ENCODE results near the gene PLSCR1. TPM values are rescaled to one million over a fixed set of nuclear protein-coding genes. Genes with fewer than 3 reads are reported as not detected.
A peak's percentile ranks its signal among the peaks of the same experiment; 100 is the strongest.
"Not testable (repeated sequence)": the region's sequence is repeated elsewhere in the genome, so short reads cannot be mapped to it uniquely, and the experiment has no call there.

Gene PLSCR1
- total RNA-seq, 2 experiments from 2014 or later, result 65.8 to 69.0 TPM

- no peak overlapping the region for H3K4me3 Mint-ChIP-seq
- ChIA-PET CTCF (interaction anchor here (1.8 kb wide), 1 partner anchor 9 kb away, joined by 5 read pairs; no protein-coding TSS in a partner anchor), POLR2A (no interaction called here)
- no peaks in the 10 kb centered on the region for H3K36me3 Mint-ChIP-seq
- H3K27ac Mint-ChIP-seq, result no peak overlapping the region
- intact Hi-C loops (cut with micrococcal nuclease), result no loop called here
- H3K9me3 Mint-ChIP-seq, result no peaks in the 10 kb centered on the region
- peaks cover 16% of the 10 kb centered on the region for H3K4me1 Mint-ChIP-seq (ENCODE audit: low read depth)
- DNase-seq, result no peak
- no peaks in the 10 kb centered on the region for H3K27me3 Mint-ChIP-seq
These were observed 39.8 kb downstream of the PLSCR1 start for GRCh38 chr3:146504498-146505197.

DNA sequence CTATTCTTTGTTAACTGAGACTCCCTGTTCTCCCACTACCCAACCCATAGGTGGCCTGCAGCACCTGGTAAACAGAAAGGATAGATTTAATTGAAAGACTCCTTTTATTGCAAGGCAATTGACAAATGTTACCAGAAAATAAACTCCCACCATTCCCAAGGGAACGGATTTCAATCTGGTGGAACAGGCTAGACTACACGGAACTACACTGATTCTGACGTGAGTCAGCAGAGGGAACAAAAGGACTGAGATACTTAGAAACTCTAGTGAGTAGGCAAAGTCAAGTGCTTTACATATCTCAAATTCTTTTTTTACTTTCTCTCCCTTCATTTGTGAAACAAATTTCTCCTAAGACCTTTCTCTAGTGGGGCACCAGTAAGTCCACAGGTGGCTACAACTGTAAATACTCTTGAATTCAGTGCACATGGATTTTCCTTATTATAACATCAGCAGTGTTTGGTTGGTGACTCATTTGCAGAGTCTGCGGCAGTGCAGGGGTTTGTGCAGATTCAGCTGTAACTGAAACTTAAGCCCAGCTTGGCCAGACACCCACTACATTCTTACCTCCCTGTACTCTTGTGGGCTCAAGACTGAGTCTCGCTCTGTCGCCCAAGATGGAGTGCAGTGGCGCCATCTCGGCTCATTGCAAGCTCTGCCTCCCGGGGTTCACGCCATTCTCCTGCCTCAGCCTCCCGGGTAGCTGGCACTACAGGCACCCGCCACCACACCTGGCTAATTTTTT lies 40.8 kb downstream of the PLSCR1 start:
- POLR2A ChIA-PET, result interaction anchor here (0.6 kb wide), 1 partner anchor 24 kb away, joined by 3 read pairs; no protein-coding TSS in a partner anchor

DNA sequence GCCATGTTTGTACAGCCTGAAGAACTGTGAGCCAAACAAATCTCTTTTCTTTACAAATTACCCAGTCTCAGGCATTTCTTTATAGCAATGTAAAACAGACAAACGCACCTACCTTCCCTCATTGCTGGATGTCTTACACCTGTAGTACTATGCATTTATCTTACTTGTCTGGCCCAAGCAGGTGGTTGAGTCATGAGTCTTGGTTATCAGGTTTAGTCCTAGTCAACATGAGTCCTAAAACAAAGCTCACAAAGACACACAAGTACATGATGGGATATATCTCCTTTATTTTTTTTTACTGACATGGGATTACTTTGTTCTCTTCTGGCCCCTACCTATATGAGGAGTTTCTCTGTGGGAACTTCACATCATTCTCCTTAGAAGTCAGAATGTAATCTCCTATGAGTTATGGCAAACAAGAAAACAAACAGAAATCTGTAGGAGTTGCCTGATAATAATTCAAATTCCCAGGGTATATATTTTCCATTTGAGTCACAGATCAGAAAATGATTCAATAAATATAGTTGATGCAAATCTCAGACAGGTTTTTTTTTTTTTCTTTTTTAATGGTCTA lies 41.4 kb downstream of the PLSCR1 start:
- DNase-seq, result no peak
- H3K36me3 Mint-ChIP-seq, result no peaks in the 10 kb centered on the region
- no peak overlapping the region for H3K4me3 Mint-ChIP-seq
- CTCF ChIA-PET, result no interaction called here
- H3K27me3 Mint-ChIP-seq, result no peaks in the 10 kb centered on the region
- POLR2A ChIA-PET, result interaction anchor here (0.6 kb wide), 1 partner anchor 24 kb away, joined by 3 read pairs; no protein-coding TSS in a partner anchor
- H3K9me3 Mint-ChIP-seq, result no peaks in the 10 kb centered on the region
- peaks cover 20% of the 10 kb centered on the region for H3K4me1 Mint-ChIP-seq (ENCODE audit: low read depth)
- intact Hi-C loops (cut with micrococcal nuclease), result loop anchor here (2.0 kb wide), 2 partner anchors 34 to 40 kb away; partner anchors contain the start of gene PLSCR2
- no peak overlapping the region for H3K27ac Mint-ChIP-seq

More for the DNA sequence above, 40.8 kb downstream of the PLSCR1 start:
- H3K4me3 Mint-ChIP-seq, result no peak overlapping the region
- H3K27ac Mint-ChIP-seq, result no peak overlapping the region
- DNase-seq, result peak; percentile 51
- CTCF ChIA-PET, result interaction anchor here (1.8 kb wide), 1 partner anchor 10 kb away, joined by 5 read pairs; no protein-coding TSS in a partner anchor
- peaks cover 16% of the 10 kb centered on the region for H3K4me1 Mint-ChIP-seq (ENCODE audit: low read depth)
- H3K9me3 Mint-ChIP-seq, result no peaks in the 10 kb centered on the region
- H3K36me3 Mint-ChIP-seq, result no peaks in the 10 kb centered on the region
- no peaks in the 10 kb centered on the region for H3K27me3 Mint-ChIP-seq
- intact Hi-C loops (cut with micrococcal nuclease), result loop anchor here (2.0 kb wide), 2 partner anchors 35 to 39 kb away; partner anchors contain the start of gene PLSCR2

DNA sequence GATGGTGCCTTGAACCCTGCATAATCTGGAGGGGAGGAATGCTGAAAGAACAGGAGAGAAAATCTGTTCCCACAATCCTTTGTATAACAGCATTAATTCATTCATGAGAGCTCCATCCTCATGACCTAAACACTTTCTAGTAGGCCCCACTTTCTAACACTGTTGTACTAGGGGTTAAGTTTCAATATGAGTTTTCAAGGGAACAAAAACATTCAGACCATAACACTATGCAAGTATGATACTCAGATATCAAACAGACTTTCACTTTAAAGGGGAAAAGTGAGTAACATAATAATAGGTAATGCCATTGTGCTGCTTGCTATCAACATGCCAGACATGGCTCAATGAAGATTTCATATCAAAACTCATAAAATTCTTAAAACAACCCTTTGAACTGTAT lies 42.7 kb downstream of the PLSCR1 start:
- Mint-ChIP-seq H3K27me3 (no peaks in the 10 kb centered on the region), H3K9me3 (no peaks in the 10 kb centered on the region), H3K27ac (no peak overlapping the region), H3K4me1 (ENCODE audit: low read depth) (peaks cover 23% of the 10 kb centered on the region), H3K4me3 (no peak overlapping the region), H3K36me3 (no peaks in the 10 kb centered on the region)
- intact Hi-C loops (cut with micrococcal nuclease), result loop anchor here (2.0 kb wide), 2 partner anchors 33 to 41 kb away; partner anchors contain the start of gene PLSCR2
- DNase-seq, result no peak
- ChIA-PET CTCF (no interaction called here), POLR2A (no interaction called here)

GRCh38 chr3:146499701-146500100 lies 44.7 kb downstream of the PLSCR1 start:
- CTCF ChIA-PET, result no interaction called here
- no peak for DNase-seq
- intact Hi-C loops (cut with micrococcal nuclease), result no loop called here
- no peaks in the 10 kb centered on the region for H3K9me3 Mint-ChIP-seq
- no peak overlapping the region for H3K4me3 Mint-ChIP-seq
- no peaks in the 10 kb centered on the region for H3K36me3 Mint-ChIP-seq
- no peak overlapping the region for H3K27ac Mint-ChIP-seq
- no peaks in the 10 kb centered on the region for H3K27me3 Mint-ChIP-seq
- POLR2A ChIA-PET, result no interaction called here
- H3K4me1 Mint-ChIP-seq (ENCODE audit: low read depth), result peaks cover 19% of the 10 kb centered on the region

- peak; percentile 56 for DNase-seq
- CTCF ChIA-PET, result no interaction called here
- POLR2A ChIA-PET, result no interaction called here
- Mint-ChIP-seq H3K4me1 (ENCODE audit: low read depth) (peaks cover 15% of the 10 kb centered on the region), H3K27me3 (peaks cover 1% of the 10 kb centered on the region), H3K9me3 (peaks cover 2% of the 10 kb centered on the region), H3K27ac (no peak overlapping the region), H3K4me3 (peak overlapping the region; percentile 64), H3K36me3 (no peaks in the 10 kb centered on the region)
- intact Hi-C loops (cut with micrococcal nuclease), result no loop called here
These were observed 46.2 kb downstream of the PLSCR1 start for GRCh38 chr3:146498002-146498736.

GRCh38 chr3:146497145-146497843 lies 47.1 kb downstream of the PLSCR1 start:
- H3K4me3 Mint-ChIP-seq; CTCF ChIA-PET; H3K27me3 Mint-ChIP-seq; H3K4me1 Mint-ChIP-seq (ENCODE audit: low read depth); intact Hi-C loops (cut with micrococcal nuclease); H3K9me3 Mint-ChIP-seq; H3K27ac Mint-ChIP-seq; POLR2A ChIA-PET; H3K36me3 Mint-ChIP-seq; DNase-seq: not testable (repeated sequence)

DNA sequence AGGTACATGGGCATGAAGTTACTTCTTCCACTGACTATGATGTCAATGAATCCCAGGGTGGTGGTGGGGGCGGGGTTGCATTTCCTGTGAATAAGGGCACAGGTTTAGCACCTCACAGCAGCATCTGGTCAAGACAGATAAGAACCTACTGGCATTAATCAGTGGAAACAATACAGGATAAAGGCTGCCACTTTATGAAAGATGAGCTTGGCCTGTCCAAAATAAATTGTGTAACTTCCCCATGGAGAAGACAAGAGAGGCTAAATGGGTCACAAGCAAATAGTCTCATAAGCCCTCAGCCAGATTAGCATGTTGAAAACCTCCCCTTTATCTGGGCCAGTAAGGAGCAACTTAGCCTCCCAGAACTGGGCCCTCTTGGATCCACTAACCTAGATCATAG lies 47.7 kb downstream of the PLSCR1 start:
- Mint-ChIP-seq H3K9me3 (peaks cover 2% of the 10 kb centered on the region), H3K36me3 (no peaks in the 10 kb centered on the region), H3K4me1 (ENCODE audit: low read depth) (peaks cover 9% of the 10 kb centered on the region), H3K4me3 (no peak overlapping the region), H3K27ac (no peak overlapping the region), H3K27me3 (peaks cover 1% of the 10 kb centered on the region)
- POLR2A ChIA-PET, result no interaction called here
- peak; percentile 19 for DNase-seq
- CTCF ChIA-PET, result interaction anchor here (1.0 kb wide), 1 partner anchor 307 kb away, joined by 3 read pairs; no protein-coding TSS in a partner anchor
- intact Hi-C loops (cut with micrococcal nuclease), result no loop called here

DNA sequence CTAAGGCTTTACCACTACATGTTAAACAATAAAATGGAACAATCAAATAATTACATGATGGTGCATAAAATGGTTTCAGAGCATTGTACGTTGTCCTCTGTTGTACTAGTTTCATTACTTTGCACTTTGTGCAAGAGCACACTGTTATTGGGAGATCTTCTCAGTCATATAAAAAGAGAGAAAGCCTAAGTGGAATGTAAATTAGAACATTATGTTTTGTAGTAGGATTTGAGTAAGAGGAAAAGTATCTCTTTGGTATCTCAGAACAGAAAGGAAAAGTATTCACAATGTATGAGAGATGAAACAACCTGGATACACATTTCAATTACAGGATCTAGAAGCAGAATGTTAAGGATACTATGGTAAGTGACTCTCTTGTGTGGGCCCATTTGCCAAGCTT lies 48.2 kb downstream of the PLSCR1 start:
- no peak overlapping the region for H3K27ac Mint-ChIP-seq
- intact Hi-C loops (cut with micrococcal nuclease), result no loop called here
- H3K27me3 Mint-ChIP-seq, result peaks cover 1% of the 10 kb centered on the region
- H3K4me3 Mint-ChIP-seq, result no peak overlapping the region
- no peak for DNase-seq
- ChIA-PET POLR2A (no interaction called here), CTCF (interaction anchor here (1.0 kb wide), 1 partner anchor 307 kb away, joined by 3 read pairs; no protein-coding TSS in a partner anchor)
- H3K4me1 Mint-ChIP-seq (ENCODE audit: low read depth), result peaks cover 7% of the 10 kb centered on the region
- no peaks in the 10 kb centered on the region for H3K36me3 Mint-ChIP-seq
- H3K9me3 Mint-ChIP-seq, result peaks cover 3% of the 10 kb centered on the region

GRCh38 chr3:146493761-146494160 lies 50.6 kb downstream of the PLSCR1 start:
- Mint-ChIP-seq H3K4me1 (ENCODE audit: low read depth) (peaks cover 7% of the 10 kb centered on the region), H3K27me3 (peaks cover 1% of the 10 kb centered on the region), H3K9me3 (peaks cover 22% of the 10 kb centered on the region), H3K36me3 (no peaks in the 10 kb centered on the region), H3K4me3 (no peak overlapping the region), H3K27ac (no peak overlapping the region)
- ChIA-PET POLR2A (no interaction called here), CTCF (no interaction called here)
- intact Hi-C loops (cut with micrococcal nuclease), result no loop called here
- DNase-seq, result no peak

DNA sequence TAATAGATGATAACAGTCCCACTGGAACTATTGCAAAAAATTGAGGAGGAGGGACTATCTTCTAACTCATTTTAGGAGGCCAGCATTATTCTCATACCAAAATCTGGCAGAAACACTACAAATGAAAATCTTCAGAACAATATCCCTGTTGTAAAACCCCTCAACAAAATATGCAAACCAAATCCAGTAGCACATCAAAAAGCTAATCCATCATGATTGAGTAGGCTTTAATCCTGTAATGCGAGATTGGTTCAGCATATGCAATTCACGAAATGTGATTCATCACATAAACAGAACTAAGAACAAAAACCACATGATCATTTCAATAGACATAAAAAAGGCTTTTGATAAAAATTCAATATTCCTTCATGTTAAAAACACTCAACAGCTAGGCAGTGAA lies 51.2 kb downstream of the PLSCR1 start:
- intact Hi-C loops (cut with micrococcal nuclease), result no loop called here
- Mint-ChIP-seq H3K4me1 (ENCODE audit: low read depth) (peaks cover 5% of the 10 kb centered on the region), H3K27me3 (peaks cover 1% of the 10 kb centered on the region), H3K36me3 (no peaks in the 10 kb centered on the region), H3K27ac (no peak overlapping the region), H3K9me3 (peaks cover 22% of the 10 kb centered on the region), H3K4me3 (no peak overlapping the region)
- POLR2A ChIA-PET, result no interaction called here
- DNase-seq, result no peak
- CTCF ChIA-PET, result no interaction called here
